Tibial artery (tissue), 4 donors: ENCODE results near the gene PTPRD.
A peak's percentile ranks its signal among the peaks of the same experiment; 100 is the strongest.

Experiments used
- DNase-seq, 2 donors: peaks; one replicate each; pipeline ENCODE4 v3.0.0-alpha.2; 2019
- H3K27ac ChIP-seq, 2 donors: fragments of 200-600 bp; sonication (generic) in 1 of 2; 1 replicate in 1 of 2; 2 replicates in 1 of 2; pipeline ENCODE4 v1.5.1; 2018 to 2019; ENCODE audit warnings: mild to moderate bottlenecking in 1 of 2
- H3K27me3 ChIP-seq, 2 donors: fragments of 200-600 bp; sonication (generic) in 1 of 2; one replicate each; pipeline versions ENCODE4 v1.5.1 to v1.6.0; 2016 to 2019
- H3K36me3 ChIP-seq, 3 donors: fragments of 200-600 bp; sonication (generic) in 2 of 3; one replicate each; pipeline ENCODE4 v1.5.1; 2016 to 2019; ENCODE audit warnings: mild to moderate bottlenecking in 2 of 3
- H3K4me1 ChIP-seq, 4 donors: fragments of 200-600 bp; sonication (generic) in 2 of 4; 1 replicate in 3 of 4; 2 replicates in 1 of 4; pipeline ENCODE4 v1.5.1; 2016 to 2019
- H3K4me3 ChIP-seq, 2 donors: fragments of 200-600 bp; sonication (generic) in 1 of 2; 1 replicate in 1 of 2; 2 replicates in 1 of 2; pipeline ENCODE4 v1.5.1; 2018 to 2019; ENCODE audit warnings: mild to moderate bottlenecking in 2 of 2
- H3K9me3 ChIP-seq, 3 donors: fragments of 200-600 bp; sonication (generic) in 1 of 3; one replicate each; pipeline ENCODE4 v1.5.1; 2016 to 2019
- intact Hi-C: fragments of 100-400 bp; cut with DNase I; formaldehyde crosslinking; loops from one replicate; pipeline ENCODE4 v1.15.0; 2023; ENCODE audit warnings: low total_unique reads
- TF ChIP-seq, protein P1 (sequence below), 2 experiments: fragments of 200-600 bp in 1 of 2; fragments of 450-650 bp in 1 of 2; IDR thresholded peaks; one replicate each; pipeline ENCODE4 v1.5.1; 2017 to 2019; ENCODE audit warnings: antibody characterized with exemption in 2 of 2, mild to moderate bottlenecking in 1 of 2, moderate library complexity in 1 of 2

PTPRD gene

DNA sequence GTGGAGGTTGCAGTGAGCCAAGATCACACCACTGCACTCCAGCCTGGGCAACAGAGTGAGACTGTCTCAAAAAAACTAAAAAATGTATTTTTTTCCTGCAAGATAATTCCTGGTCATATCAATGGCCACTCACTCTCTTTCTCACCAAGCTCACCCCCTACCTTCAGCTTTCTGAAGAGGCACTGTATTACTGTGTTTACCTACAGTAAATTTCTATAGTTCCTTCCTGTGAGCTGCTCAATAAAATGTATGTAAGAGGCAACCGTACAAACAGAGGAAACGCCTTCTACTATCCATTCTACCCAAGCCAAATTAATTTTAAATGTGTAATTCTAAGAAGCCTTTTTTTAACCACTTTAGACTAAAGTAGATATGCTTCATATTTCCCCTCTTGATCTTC is 1883.9 kb downstream of the PTPRD start:
- Histone ChIP-seq H3K4me1 (peaks cover 0 to 19% (median 6%) of the 10 kb centered on the region in 4 donors), H3K27ac (no peak overlapping the region), H3K9me3 (no peaks in the 10 kb centered on the region), H3K27me3 (no peaks in the 10 kb centered on the region), H3K4me3 (no peak overlapping the region), H3K36me3 (no peaks in the 10 kb centered on the region)
- intact Hi-C loops, result no loop called here
- DNase-seq, result no peak
- TF ChIP-seq, protein P1, sequence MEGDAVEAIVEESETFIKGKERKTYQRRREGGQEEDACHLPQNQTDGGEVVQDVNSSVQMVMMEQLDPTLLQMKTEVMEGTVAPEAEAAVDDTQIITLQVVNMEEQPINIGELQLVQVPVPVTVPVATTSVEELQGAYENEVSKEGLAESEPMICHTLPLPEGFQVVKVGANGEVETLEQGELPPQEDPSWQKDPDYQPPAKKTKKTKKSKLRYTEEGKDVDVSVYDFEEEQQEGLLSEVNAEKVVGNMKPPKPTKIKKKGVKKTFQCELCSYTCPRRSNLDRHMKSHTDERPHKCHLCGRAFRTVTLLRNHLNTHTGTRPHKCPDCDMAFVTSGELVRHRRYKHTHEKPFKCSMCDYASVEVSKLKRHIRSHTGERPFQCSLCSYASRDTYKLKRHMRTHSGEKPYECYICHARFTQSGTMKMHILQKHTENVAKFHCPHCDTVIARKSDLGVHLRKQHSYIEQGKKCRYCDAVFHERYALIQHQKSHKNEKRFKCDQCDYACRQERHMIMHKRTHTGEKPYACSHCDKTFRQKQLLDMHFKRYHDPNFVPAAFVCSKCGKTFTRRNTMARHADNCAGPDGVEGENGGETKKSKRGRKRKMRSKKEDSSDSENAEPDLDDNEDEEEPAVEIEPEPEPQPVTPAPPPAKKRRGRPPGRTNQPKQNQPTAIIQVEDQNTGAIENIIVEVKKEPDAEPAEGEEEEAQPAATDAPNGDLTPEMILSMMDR (IDR thresholded peaks at IDR 0.05), result no peak

DNA sequence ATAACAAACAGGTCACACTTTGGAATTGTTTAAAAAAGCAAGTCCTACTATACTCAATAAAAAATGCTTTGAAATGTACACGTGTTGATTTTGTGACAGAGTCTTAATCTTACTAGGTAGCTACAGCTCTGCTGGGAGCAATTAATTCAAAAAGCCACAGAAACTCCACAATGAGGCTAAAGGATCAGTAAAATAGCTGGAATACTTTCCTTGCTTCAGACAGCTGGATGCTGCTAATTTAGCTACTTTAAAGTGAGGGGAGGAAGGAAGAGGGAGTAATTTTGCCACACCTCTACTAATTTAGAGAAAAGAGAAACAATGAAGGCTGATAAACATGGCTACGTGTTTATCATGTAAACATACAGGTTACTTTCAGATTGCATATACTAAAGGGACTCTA is 1885.6 kb downstream of the PTPRD start:
- H3K4me3 ChIP-seq, result no peak overlapping the region
- no peaks in the 10 kb centered on the region for H3K27me3 ChIP-seq
- H3K4me1 ChIP-seq, result peaks cover 0 to 11% (median 3%) of the 10 kb centered on the region in 4 donors
- intact Hi-C loops, result no loop called here
- no peak overlapping the region for H3K27ac ChIP-seq
- TF ChIP-seq, protein P1 (IDR thresholded peaks at IDR 0.05), result no peak
- no peaks in the 10 kb centered on the region for H3K9me3 ChIP-seq
- DNase-seq, result no peak
- H3K36me3 ChIP-seq, result no peaks in the 10 kb centered on the region

DNA sequence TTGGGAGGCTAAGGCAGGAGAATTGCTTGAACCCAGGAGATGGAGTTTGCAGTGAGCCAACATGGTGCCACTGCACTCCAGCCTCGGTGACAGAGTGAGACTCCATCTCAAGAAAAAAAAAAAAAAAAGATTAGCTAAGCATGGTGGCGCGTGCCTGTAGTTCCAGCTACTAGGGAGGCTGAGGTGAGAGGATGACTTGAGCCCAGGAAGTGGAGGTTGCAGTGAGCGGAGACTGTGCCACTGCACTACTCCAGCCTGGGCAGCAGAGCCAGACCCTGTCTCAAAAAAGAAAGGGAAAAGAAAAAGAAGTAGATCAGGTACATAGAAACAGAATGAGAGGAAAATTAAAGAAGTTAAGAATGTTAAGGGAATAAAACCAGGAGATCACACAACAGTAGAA is 1886.1 kb downstream of the PTPRD start:
- Histone ChIP-seq H3K27ac (no peak overlapping the region), H3K27me3 (no peaks in the 10 kb centered on the region), H3K4me1 (peaks cover 0 to 11% (median 3%) of the 10 kb centered on the region in 4 donors), H3K4me3 (no peak overlapping the region), H3K9me3 (no peaks in the 10 kb centered on the region), H3K36me3 (no peaks in the 10 kb centered on the region)
- DNase-seq, result no peak
- TF ChIP-seq, protein P1 (IDR thresholded peaks at IDR 0.05), result no peak
- intact Hi-C loops, result no loop called here

DNA sequence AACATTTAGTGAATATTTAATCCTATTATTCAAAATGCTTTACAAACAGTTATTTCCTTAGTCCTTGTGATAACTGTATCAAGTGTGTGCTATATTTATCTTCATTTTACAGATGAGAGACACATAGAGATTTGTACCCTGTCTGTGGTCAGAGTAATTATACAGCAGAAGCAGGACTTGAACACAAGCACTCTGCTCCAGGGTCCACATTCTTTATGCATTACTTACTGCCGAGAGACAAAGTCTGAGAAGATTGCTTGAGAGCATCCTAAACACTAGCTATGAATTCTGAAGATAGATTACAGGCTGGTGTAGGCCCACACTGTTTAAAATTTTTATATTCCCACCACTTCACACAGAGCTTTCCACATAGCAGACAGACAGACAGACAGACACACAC is 1887.2 kb downstream of the PTPRD start:
- Histone ChIP-seq H3K27me3 (no peaks in the 10 kb centered on the region), H3K4me1 (peaks cover 0 to 11% (median 3%) of the 10 kb centered on the region in 4 donors), H3K36me3 (no peaks in the 10 kb centered on the region), H3K4me3 (no peak overlapping the region), H3K27ac (no peak overlapping the region), H3K9me3 (no peaks in the 10 kb centered on the region)
- no peak for DNase-seq
- intact Hi-C loops, result no loop called here
- TF ChIP-seq, protein P1 (IDR thresholded peaks at IDR 0.05), result no peak

DNA sequence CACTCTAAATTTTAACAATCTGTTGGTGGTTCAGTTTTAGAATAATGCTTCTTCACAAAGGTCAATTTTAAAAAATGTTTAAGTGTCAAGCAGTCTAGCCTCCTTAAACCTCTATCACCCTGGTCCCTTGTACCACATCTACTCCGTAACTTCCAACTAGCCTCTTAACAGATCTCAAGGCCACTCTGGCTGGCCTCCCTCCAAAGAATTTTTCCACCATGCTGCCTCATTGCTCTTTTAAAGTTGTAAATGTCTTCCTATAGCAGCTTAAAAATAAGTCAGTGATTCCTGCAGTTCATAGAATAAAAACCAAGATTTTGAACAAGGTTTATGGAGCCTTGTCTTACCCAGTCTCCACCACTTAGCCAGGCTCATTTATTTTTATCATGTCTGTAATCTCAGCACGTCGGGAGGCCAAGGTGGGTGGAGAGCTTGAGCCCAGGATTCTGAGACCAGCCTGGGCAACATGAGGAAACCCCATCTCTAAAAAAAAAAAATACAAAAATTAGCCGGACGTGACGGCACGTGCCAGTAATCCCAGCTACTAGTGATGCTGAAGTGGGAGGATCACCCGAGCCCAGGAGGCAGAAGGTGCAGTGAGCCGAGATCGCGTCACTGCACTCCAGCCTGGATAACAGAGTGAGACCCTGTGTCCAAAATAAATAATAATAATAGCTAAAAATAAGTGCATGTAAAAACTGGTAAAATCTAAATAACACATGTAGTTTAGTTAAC is 1888.4 kb downstream of the PTPRD start:
- H3K36me3 ChIP-seq, result no peaks in the 10 kb centered on the region
- DNase-seq, result no peak
- no peaks in the 10 kb centered on the region for H3K9me3 ChIP-seq
- peaks cover 0 to 11% (median 3%) of the 10 kb centered on the region in 4 donors for H3K4me1 ChIP-seq
- H3K27me3 ChIP-seq, result no peaks in the 10 kb centered on the region
- H3K27ac ChIP-seq, result peak overlapping the region in 1 of 2 donors; percentile 22
- intact Hi-C loops, result no loop called here
- H3K4me3 ChIP-seq, result no peak overlapping the region
- TF ChIP-seq, protein P1 (IDR thresholded peaks at IDR 0.05), result no peak
